Sigmoid colon (tissue), 4 donors: ENCODE data around the gene CACNA1D.

ENCODE experiments used
- CTCF ChIP-seq, 4 experiments: fragments of 450-650 bp in 3 of 4; fragments of 200-600 bp in 1 of 4; IDR thresholded peaks; one replicate each; pipeline ENCODE4 v1.5.1; 2016 to 2019; ENCODE audit warnings: antibody characterized with exemption in 4 of 4, mild to moderate bottlenecking in 3 of 4, moderate library complexity in 2 of 4
- POLR2A ChIP-seq, 2 donors: fragments of 450-650 bp; IDR thresholded peaks; one replicate each; pipeline ENCODE4 v1.6.1; 2016; ENCODE audit warnings: antibody characterized with exemption in 2 of 2, mild to moderate bottlenecking in 2 of 2, moderate library complexity in 2 of 2
- POLR2AphosphoS5 ChIP-seq, 4 donors: sonication (generic); formaldehyde crosslinking; IDR thresholded peaks; one replicate each; pipeline ENCODE4 v1.6.1; 2017; ENCODE audit warnings: antibody characterized with exemption in 4 of 4

GRCh38 chr3:53594276-53594675 lies 99.9 kb downstream of the CACNA1D start:
- TF ChIP-seq CTCF (IDR thresholded peaks at IDR 0.05), result no peak
- TF ChIP-seq POLR2AphosphoS5 (IDR thresholded peaks at IDR 0.05), result no peak
- TF ChIP-seq POLR2A (IDR thresholded peaks at IDR 0.05), result no peak
